ENCODE data around the gene HIPK2.

GRCh38 chr7:139521439-139521838, 256.4 kb downstream of the HIPK2 start:
- TF ChIP-seq CTCF (conservative IDR thresholded peaks at IDR 0.05) (no peak), ZFX (IDR thresholded peaks at IDR 0.05) (no peak)
